ENCODE results near the gene CYTH2. TPM values are rescaled to one million over a fixed set of nuclear protein-coding genes. Genes with fewer than 3 reads are reported as not detected.
"Not testable (repeated sequence)": the region's sequence is repeated elsewhere in the genome, so short reads cannot be mapped to it uniquely, and the experiment has no call there.

CYTH2 gene
- total RNA-seq, 2 donors from 2014 or later = 29.0 to 32.5 TPM

- intact Hi-C loops (cut with DNase I) = loop anchor here in 1 of 2 donors (5.0 kb wide), 1 partner anchor 76 kb away; no protein-coding TSS in a partner anchor
- ATAC-seq = no peak
- no peak for DNase-seq
These were observed 37.1 kb downstream of the CYTH2 start for GRCh38 chr19:48506138-48506733.

DNA sequence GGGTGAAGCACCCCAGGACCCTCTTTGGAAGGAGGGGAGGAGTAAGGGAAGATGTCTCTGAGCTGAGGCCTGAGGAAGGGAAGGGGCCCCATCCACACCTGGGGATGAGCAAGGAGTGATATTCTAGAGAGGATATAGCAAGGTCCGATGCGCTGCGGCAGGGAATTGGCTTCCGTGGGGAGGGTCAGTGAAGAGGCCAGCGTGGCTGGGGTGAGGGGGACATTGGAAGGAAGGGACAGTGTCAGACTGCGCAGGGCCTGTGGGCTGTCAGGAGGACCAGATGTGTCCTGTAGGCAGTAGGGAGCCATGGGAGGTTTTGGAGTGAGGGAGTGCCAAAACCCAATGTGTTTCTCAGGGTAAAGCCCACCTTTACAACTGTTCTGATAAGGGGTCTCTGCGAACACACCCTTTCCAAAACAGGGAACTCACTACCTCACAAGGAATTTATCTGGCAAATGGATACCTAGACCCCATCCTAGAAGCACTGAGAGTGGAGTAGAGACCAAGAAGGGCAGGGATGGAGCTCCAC is 38.8 kb downstream of the CYTH2 start:
- intact Hi-C loops (cut with DNase I) = loop anchor here in 1 of 2 donors (5.0 kb wide), 1 partner anchor 74 kb away; no protein-coding TSS in a partner anchor
- no peak for DNase-seq
- ATAC-seq = no peak

GRCh38 chr19:48508729-48509411 is 39.7 kb downstream of the CYTH2 start:
- DNase-seq (no peak), ATAC-seq (no peak)
- intact Hi-C loops (cut with DNase I) = loop anchor here in 1 of 2 donors (5.0 kb wide), 1 partner anchor 73 kb away; no protein-coding TSS in a partner anchor

GRCh38 chr19:48509467-48510194 is 40.5 kb downstream of the CYTH2 start:
- intact Hi-C loops (cut with DNase I) = loop anchor here in 1 of 2 donors (5.0 kb wide), 1 partner anchor 73 kb away; no protein-coding TSS in a partner anchor
- DNase-seq (no peak), ATAC-seq (no peak)

- ATAC-seq = peak; percentile 81 to 82
- intact Hi-C loops (cut with DNase I) = no loop called here
These were observed 41.5 kb downstream of the CYTH2 start for GRCh38 chr19:48510421-48511268.

GRCh38 chr19:48511321-48511731 is 42.2 kb downstream of the CYTH2 start:
- peak in 1 of 2 donors; percentile 2 for ATAC-seq
- intact Hi-C loops (cut with DNase I) = no loop called here

More at GRCh38 chr19:48510421-48511268, 41.5 kb downstream of the CYTH2 start:
- DNase-seq = peak; percentile 79

GRCh38 chr19:48511800-48512503 is 42.8 kb downstream of the CYTH2 start, which contains the start of gene LMTK3:
Gene LMTK3, minus strand, starts transcription at chr19:48511835. Its CDS starts 259 bp downstream, at chr19:48511576.
- intact Hi-C loops (cut with DNase I) = no loop called here
- peak; percentile 2 to 38 for ATAC-seq
- no peak for DNase-seq

More at GRCh38 chr19:48511321-48511731, 42.2 kb downstream of the CYTH2 start:
- DNase-seq = no peak

GRCh38 chr19:48512504-48513288 is 43.5 kb downstream of the CYTH2 start:
- intact Hi-C loops (cut with DNase I) = no loop called here
- no peak for ATAC-seq
- DNase-seq = no peak

DNA sequence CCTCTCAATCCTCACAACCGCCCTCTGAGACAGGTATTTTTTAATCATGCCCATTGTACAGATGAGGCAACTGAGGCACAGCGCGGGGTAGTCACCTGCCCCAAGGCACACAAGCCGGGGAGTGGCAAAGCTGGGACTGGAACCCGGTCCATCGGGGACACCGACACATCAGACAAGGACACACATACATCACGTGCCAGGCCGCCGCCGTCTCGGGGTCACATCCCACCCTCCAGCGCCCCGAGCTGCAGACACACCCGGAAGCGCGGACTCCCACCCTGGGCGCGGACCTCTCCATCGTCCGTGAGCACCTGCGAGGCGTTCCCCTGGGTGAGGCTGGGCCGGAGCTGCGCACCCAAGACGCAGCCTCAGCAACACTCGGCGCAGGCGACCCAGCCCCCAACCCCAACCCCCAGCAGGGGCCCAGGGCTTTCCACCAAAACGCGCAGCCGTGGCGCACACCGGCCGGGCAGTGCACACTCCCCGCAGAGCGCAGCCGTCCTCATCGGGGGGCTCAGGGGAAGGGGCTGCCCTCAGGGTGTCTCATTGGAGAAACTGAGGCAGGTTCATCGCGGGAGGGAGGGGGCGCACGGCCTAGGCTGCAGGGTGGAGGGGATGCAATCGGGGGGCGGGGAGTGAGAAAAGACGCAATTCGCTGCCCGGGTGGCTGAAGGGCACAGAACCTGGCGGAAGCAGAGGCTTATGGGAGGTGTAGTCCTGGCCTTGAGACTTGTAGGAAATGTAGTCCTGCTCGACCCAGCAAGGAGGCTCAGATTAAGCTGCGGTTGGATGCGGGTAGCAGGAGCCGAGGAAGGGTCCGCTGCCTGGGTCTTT is 44.3 kb downstream of the CYTH2 start:
- ATAC-seq = peak; percentile 79 to 88
- peak; percentile 62 for DNase-seq
- intact Hi-C loops (cut with DNase I) = no loop called here

- DNase-seq (no peak), ATAC-seq (no peak)
- intact Hi-C loops (cut with DNase I) = no loop called here
These were observed 44.9 kb downstream of the CYTH2 start for GRCh38 chr19:48514123-48514458.

DNA sequence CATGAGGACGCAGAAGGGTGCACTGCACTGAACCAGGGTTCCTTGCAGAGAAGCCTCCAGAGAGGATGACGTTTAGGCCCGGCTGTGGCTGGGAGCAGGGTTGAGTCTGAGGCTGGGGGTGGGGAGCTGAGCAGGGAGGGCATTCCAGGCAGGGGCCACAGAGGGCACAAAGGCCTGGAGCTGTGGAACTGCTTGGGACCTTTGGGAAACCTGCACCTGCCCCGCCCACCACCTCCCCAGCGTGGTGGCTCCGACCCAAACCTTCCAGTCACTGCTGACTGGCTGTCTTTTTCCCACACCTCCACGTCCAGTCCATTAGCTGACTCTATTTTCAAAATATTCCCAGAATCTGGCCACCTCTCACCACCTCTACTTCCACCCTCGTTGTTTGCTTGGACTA is 47.4 kb downstream of the CYTH2 start:
- intact Hi-C loops (cut with DNase I) = loop anchor here in 1 of 2 donors (5.0 kb wide), 1 partner anchor 41 kb away; no protein-coding TSS in a partner anchor
- no peak for DNase-seq
- ATAC-seq = no peak

DNA sequence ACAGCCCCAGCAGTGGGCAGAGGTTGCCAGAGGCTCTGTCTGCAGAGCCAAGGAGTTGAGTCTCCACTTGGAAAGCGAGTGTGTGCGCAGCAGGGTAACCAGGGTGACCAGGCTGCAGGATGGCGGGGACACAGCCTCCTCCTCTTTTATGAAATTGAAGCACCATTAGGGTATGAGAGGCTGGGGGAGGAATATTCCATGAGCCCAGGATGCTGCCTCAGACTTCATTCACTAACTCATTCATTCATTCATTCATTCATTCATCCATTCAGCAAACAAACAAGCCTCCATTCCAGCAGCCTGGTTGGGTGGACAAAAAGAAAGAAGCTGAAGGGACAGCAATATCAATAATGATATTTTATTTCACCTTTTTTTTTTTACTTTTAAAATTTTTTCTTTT is 49.0 kb downstream of the CYTH2 start:
- DNase-seq (no peak), ATAC-seq (no peak)
- intact Hi-C loops (cut with DNase I) = loop anchor here in 1 of 2 donors (5.0 kb wide), 1 partner anchor 39 kb away; no protein-coding TSS in a partner anchor

DNA sequence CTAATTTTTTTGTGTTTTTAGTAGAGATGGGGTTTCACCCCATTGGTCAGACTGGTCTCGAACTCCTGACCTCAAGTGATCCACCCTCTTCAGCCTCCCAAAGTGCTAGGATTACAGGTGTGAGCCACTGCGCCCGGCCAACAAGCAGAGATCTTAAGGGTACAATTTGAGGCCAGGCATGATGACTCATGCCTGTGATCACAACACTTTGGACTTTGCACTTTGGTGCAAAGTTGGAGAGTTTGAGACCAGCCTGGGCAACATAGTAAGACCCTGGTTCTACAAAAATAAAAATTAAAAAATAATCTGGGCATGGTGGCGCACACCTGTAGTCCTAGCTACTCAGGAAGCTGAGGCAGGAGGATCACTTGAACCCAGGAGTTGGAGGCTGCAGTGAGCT is 50.3 kb downstream of the CYTH2 start:
- not testable (repeated sequence) for DNase-seq, ATAC-seq
- intact Hi-C loops (cut with DNase I) = loop anchor here in 1 of 2 donors (5.0 kb wide), 1 partner anchor 38 kb away; no protein-coding TSS in a partner anchor

DNA sequence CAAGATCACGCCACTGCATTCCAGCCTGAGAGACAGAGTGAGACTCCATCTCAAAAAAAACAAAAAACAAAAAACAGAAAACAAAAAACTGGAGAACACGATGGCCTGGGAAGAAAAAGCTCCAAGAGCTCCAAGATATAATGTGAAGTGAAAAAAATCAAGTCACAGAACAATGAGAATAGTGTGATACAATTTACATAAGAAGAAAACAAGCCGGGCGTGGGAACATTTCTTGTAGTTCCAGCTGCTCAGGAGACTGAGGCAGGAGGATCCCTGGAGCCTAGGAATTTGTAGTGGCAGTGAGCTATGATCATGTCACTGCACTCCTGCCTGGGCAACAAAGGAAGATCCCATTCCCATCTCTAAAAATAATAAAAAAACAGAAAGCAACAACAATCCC is 51.0 kb downstream of the CYTH2 start:
- intact Hi-C loops (cut with DNase I) = no loop called here
- DNase-seq (no peak), ATAC-seq (no peak)

DNA sequence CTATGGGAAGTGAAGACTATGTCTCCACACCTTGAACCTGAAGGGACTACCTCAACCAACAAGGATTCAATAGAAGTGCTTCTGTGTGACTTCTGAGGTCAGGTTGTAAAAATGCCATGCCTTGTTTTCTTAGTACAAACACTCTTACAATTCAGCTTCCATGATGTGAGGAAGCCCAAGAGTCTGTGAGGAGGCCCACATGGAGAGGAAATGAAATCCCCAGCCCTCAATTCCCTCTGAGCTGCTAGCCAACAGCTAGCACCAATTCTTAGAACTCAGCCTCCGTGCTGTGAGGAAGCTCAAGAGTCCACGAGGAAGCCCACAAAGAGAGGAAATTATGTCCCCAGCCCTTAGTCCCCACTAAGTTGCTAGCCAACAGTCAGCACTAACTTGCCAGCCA is 55.1 kb downstream of the CYTH2 start:
- DNase-seq = no peak
- intact Hi-C loops (cut with DNase I) = no loop called here
- ATAC-seq = no peak

DNA sequence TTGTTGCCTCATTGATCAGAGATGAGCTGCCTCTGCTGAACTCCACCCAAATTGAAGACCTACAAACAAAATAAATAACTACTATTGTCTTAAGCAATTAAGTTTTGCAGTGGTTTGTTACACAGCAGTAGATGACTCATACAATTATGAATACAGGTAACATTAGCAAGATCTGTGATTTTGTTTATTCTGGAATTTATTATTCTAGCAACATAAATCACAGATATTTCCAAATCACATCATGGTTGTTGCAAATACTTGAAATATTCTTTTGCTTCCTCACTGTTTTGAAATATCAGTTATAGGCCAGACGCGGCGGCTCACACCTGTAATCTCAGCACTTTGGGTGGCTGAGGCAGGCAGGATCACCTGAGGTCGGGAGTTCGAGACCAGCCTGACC is 55.6 kb downstream of the CYTH2 start:
- DNase-seq (no peak), ATAC-seq (no peak)
- intact Hi-C loops (cut with DNase I) = no loop called here

Data from left cardiac atrium (tissue), 4 donors.